Skeletal muscle cell (primary cell): ENCODE results near the gene BAIAP2L1.

Experiments used
- DNase-seq: peaks from one replicate; pipeline ENCODE4 v3.0.0-alpha.2; 2010; ENCODE audit warnings: low read depth
- H3K4me3 ChIP-seq: 2 replicates; pipeline ENCODE4 v1.5.1; 2011; ENCODE audit warnings: low read depth, mild to moderate bottlenecking, control low read depth, low read length, moderate library complexity

BAIAP2L1 gene

DNA sequence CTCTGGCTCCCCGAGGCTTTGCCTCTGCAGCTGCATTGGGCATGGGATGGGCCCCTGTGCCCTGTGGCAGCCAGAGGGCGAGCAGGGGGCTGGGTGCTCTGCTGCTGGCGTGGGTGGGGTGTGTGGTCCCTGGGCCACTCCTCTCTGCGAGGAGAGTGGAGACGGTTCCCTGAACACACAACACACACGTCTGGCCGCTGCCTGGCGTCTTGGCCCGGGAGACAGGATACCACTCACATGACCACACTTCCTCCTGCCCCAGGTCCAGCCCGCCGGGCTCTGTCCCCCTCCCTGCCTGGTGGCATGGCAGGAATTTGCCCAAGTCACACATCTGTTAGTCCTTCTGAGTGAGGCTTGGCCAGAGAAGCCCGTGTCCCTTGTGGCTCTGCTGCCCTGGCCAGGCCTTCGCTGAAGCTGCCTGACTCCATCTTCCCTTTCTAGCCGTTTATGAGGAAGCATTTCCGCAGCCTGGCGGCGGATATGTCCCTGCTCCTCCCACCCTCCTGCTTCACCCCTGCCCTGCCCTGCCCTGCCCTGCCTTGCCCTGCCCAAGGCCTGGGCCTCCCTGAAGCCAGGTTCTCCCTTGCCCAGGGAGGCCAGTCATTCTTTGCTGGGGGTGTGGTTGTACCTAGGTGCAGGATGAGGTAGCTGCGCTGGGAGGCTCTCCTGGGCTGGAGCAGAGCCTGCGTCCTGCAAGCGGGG lies 116.4 kb downstream of the BAIAP2L1 start:
- peak overlapping the region; percentile 89 for H3K4me3 ChIP-seq
- no peak for DNase-seq

DNA sequence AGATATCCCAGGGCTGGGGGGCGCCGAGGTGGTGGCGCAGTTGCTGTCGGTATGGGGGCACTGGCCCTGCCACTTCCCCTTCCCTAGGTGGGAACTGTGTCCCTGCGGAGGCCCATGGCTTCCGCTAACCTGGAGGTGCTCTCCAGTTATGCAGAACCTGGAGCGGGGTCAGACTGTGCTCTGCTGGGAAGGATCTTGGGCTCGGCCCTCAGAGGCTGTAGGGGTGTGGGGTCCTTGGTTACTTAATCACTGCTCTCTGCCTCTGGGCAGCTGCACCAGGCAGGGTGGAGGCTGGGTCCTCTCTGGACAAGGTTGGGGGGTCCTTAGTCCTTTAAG lies 117.0 kb downstream of the BAIAP2L1 start:
- DNase-seq = no peak
- H3K4me3 ChIP-seq = peak overlapping the region; percentile 89

DNA sequence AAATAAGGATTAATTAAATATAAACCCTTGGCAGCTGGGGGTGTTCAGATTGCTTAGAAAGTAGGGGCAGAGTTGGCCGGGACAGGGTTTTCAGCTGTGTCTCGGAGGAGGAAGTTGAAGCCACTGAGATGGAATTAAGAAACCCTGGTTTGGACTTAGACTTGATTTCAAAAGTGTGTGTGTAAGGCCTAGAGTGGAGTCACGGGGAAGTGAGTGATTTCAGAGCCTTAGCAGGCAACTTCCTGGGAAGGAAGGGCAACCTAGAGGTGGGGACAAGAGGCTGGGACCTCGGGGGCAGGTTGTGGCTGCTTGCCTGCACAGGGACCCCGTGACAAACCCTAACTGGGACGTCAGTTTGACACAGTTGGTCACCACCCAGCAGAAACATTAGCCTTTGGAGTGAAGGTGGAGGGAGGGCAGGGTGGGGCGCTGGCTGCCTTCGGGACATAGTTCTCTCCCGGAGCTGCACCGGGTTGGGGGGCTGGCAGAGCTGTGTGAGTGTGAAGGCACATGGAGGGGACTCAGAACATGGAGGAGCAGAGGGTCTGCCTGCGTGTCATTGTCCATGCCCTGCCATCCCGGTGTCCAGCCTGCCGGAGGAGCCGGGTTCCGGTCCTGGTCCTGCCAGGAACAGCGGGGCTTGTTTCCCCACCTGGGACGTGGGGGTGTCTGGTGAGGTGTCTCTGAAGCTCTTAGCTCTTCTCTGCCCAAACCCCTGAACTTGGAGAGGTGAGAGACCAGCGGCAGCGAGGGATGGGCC lies 117.6 kb downstream of the BAIAP2L1 start:
- peak overlapping the region; percentile 89 for H3K4me3 ChIP-seq
- DNase-seq = no peak

DNA sequence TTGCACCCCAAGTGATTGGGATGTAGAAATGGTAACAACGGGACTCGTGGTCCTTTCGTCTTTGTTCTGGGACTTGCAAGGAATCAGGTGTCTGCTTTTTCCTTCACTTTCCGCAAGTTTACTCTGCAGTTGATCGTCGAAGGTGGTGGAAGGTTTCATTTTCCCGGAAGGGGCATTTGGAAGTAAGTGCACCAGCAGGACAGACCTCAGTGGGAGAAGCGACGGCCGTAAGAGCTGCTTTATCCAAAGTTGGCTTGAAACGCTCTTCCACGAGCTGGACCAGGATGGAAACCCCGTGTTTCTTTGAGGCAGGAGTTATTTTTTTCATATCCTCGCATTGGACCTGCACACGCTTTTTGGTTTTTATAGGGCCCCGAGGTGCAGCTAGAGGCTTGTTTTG lies 118.2 kb downstream of the BAIAP2L1 start:
- H3K4me3 ChIP-seq = peak overlapping the region; percentile 89
- DNase-seq = no peak

DNA sequence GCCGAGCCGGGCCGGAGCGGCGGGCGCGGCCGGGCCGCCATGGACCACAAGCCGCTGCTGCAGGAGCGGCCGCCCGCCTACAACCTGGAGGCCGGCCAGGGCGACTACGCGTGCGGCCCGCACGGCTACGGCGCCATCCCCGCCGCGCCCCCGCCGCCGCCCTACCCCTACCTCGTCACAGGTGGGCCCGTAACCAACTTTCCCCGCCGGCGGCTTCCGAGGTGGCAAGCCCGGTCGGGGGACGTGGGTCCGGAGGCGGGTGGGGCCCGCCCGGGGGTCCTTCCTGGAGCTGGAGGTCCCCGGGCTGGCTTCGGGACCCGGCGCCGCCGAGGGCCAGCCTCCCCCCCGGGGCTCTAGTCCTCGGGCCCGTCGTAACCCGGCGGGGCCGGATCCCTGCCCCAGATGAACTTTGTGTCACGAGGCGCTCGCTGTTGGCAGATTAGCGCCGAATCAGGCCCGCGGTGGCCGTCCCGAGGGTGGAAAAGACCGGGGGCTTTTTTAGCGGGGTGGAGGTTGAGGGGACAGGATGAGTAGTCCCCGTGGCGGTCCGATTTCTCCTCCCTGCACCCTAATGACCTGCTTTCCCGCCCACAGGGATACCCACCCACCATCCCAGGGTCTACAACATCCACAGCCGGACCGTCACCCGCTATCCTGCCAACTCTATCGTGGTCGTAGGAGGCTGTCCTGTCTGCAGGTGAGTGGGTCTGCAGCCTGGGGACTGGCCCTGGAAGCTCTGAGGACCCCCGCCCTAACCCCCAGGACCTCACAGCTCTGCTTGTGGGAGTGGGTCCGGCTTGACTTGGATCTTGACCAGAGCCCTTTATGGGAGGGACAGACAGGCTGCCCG lies 118.9 kb downstream of the BAIAP2L1 start:
- H3K4me3 ChIP-seq = peak overlapping the region; percentile 89
- no peak for DNase-seq

DNA sequence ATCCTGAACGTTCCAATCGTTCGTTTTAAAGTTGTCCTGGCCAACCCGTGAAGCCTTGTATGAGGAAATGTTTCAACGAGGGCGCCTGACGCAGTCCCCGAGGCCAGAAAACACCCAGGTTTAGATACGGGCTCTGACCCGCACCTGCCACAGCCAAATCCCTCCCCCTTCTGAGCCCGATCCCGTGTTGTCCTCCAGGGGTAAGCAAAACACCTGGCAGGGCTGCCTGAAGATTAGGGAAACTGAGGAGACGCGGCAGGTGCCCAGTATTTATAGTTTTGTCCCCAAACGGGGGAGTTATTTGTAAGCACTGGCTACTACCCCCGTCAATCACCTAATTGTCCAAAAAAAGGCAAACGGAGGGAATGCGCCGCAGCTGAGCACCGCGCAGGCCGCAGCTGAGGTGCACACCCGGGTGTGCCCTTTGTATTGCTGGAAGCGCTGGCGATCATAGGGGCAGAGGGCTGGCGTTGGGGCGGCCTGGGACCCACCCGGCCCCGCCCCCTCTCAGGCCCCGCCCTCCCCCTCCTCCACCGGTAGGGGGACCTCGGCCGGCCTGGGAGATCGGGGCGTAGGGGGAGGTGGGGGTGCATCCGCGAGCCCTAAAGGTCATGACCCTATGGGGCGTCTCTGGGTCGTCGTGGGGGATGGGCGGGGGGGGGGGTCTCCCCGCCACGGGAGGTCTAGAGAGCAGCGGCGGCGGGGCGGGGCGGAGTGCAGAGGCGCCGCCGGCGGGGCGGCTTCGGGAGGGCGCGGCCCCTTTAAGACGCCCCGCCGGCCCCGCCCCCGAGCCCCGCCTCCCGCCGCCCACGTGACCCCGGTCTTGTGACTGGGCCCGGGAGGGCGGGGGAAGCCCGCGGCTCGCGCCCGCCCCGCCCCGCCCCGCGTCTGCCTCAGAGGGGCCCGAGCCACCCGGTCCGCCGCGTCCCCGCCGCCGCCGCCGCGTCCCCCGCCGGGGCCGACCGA lies 119.8 kb downstream of the BAIAP2L1 start, which contains the start of gene BRI3:
BRI3 (plus strand) TSS at position 896 of the 966 bp plus-strand sequence. CDS start 110 bp downstream, outside the sequence.
- peak within 1 kb of the TSS; percentile 89 for H3K4me3 ChIP-seq
- peak; percentile 57 for DNase-seq

DNA sequence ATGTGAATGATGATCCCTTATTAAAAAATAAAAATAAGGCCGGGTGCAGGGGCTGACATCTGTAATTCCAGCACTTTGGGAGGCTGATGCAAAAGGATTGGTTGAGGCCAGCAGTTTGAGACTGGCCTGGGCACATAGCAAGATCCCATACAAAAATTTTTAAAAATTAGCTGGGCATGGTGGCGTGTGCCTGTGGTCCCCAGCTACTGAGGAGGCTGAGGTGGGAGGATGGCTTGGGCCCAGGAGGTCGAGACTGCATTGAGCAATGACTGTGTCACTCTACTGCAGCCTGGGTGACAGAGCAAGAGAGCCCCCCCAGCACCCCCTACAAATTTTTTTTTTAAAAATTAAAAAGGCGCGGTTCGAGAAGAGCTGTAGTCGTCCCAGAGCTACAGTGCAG lies 120.6 kb downstream of the BAIAP2L1 start:
- no peak for DNase-seq
- no peak overlapping the region for H3K4me3 ChIP-seq

DNA sequence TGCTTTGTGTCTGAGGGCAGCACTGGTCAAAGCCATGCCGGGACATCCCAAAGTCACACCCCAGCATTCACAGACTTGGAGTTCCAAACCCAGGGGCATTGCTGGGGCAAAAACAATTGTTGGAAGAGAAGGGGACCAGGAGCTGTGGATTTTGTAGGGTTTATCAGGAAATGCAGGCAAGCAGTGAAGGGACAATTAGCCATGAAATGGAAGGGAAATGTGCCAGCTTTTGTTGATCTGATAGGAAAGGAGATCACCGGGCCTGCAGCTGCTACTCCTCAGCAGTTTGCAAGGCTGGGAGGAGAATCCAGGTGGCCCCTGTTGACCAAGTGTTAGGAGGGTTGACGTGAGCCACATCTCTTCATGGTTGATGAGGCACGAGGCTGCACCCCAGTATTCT lies 122.0 kb downstream of the BAIAP2L1 start:
- H3K4me3 ChIP-seq = no peak overlapping the region
- DNase-seq = no peak

DNA sequence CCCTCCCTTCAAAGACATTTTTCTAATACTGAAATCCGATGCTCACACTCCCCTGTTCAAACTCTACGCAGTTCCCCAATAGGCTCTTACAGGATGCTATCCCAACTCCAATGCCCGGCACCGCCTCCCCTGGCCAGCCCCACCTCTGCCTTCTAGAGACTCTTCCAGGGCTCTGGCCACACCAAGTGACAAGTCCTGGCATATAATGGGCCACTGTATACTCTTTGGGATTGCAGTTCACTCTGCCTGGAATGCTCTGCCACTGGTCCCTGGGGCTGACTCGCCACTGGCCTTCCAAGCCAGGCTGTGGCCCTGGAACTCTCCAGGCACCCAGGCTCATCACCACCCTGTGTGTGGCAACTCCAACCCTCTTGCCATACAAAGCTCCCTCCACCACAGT lies 122.5 kb downstream of the BAIAP2L1 start:
- no peak for DNase-seq
- no peak overlapping the region for H3K4me3 ChIP-seq

DNA sequence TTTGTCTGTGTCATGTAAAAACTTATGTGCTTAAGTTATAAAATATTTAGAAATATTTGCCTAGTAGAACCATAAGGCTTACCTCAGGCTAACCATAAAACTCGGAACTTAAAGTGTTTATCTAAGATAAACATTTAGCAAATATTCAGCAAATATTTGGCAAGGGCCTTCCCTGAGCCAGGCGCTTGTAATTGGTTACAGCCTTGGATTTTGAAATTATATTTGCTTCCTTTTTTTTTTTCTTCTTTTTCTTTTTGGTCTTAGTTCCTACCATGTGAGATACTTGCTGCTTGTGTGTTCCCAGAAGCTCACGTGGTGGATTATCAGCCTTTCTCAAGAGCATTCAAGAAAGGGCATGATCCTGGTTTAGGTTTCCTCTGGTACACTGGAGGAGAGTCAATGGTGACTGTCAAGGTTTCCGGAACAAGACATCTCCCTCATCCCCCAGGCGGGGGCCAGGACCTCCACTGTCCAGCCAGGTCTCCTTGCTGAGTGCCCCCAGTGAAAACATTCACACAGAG lies 124.6 kb downstream of the BAIAP2L1 start:
- no peak overlapping the region for H3K4me3 ChIP-seq
- DNase-seq = no peak

DNA sequence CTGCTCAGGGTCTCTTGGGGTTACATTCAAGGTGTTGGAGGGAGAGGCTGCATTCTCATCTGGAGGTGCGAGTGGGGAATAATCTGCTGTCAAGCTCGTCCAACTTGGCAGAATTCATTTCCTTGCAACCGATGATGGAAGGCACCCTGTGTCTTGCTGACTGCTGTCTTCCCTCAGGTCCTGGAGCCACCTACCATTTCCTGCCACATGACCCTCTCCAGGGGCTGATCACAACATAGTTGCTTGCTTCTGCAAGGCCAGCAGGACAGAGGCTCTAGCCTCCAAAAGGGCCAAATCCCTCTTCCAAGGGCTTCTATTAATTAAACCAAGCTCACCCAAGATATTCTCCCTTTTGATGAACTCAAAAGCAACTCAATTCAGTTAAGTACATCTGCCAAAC lies 133.6 kb downstream of the BAIAP2L1 start:
- DNase-seq = no peak
- H3K4me3 ChIP-seq = no peak overlapping the region

DNA sequence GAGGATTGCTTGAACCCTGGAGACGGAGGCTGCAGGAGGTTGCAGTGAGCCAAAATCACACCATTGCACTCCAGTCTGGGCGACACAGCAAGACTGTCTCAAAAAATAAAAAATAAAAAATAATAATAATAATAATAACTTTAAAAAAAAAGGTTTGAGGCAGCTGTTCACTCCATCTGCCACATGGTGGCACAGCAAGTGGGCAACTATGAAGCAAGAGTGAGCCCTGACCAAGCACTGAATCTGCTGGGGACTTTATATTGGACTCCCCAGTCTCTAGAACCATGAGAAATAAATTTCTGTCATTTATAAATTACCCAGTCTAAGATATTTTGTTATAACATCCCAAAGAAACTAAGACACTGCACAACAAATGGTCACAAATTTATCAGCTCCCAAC lies 134.1 kb downstream of the BAIAP2L1 start:
- H3K4me3 ChIP-seq = no peak overlapping the region
- DNase-seq = no peak

DNA sequence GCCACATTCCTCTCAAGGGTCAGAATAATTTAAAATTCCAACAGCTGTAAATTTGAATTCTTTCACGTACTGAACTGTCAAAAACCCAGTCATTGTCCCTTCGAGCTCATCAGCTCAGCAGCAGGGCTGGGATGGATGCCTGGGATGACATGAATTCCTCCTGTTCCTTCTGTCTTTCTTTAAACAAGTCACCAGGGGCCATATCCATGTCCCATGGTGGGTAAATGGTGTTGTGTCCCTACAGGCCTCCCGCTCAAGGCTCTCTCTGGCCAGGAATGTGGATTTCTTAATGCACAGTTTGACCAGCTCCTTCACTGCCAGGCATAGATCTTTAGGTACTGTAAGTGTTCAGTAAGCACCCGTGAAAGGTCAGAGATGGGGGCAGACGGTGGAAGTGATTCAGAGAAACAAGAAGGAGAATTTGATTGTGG lies 135.0 kb downstream of the BAIAP2L1 start:
- H3K4me3 ChIP-seq = no peak overlapping the region
- no peak for DNase-seq

DNA sequence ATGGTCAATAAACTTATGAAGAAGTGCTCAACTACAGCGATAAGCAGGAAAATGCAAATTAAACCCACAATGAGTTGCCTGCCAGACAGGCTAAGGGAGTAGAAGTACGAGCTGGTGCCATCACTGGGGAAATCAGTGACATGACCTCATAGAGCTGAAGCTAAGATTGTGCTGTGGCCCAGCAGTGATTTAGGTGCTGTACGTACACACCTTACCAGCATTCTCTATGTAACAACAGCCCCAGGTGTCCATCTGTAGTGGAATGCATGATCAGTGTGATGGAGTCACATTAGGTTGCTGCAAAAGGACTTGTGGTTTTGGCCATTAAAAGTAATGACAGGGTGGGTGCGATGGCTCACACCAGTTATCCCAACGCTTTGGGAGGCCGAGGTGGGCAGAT lies 143.2 kb downstream of the BAIAP2L1 start:
- no peak overlapping the region for H3K4me3 ChIP-seq
- no peak for DNase-seq

DNA sequence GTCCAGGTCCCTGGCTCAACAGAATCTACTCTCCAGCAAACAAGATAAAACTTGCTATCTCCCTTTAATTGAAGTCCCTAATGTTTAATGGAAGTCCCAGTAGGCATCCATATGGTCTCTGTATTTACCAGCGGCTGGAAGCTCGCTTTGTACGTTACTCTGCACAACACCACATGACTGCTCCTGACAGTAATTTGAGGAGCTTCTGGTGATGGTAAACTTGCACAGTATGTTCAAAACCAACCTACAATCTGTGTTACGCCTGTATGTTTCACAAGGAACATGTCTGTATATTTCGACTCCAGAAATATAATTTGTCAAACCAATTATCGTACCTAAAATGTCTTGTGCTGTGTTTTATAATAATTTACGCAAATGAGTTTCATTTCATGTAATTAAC lies 144.5 kb downstream of the BAIAP2L1 start:
- DNase-seq = no peak
- no peak overlapping the region for H3K4me3 ChIP-seq

DNA sequence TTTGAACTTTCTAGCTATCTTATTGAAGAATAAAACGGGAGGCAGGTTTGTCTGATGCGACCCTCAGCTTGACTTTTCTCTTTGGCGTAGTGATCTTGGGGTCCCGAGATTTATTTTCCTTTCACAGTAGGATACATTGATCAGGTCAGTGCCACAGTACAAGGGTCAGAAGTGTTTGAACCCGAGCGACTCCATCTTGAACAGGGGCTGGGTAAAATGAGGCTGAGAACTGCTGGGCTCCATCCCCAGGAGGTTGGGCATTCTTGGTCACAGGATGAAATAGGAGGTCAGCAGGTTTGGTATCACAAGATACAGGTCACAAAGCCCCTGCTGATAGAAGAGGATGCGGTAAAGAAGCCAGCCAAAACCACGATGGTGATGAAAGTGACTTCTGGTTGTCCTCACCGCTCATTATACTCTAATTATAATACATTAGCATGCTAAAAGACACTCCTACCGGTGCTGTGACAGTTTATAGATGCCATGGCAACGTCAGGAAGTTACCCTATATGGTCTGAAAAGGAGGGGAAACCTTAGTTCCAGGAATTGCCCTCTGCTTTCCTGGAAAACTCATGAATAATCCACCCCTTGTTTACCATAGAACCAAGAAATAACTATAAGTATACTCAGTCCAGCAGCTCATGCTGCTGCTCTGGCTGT lies 145.8 kb downstream of the BAIAP2L1 start:
- H3K4me3 ChIP-seq = no peak overlapping the region
- DNase-seq = no peak

DNA sequence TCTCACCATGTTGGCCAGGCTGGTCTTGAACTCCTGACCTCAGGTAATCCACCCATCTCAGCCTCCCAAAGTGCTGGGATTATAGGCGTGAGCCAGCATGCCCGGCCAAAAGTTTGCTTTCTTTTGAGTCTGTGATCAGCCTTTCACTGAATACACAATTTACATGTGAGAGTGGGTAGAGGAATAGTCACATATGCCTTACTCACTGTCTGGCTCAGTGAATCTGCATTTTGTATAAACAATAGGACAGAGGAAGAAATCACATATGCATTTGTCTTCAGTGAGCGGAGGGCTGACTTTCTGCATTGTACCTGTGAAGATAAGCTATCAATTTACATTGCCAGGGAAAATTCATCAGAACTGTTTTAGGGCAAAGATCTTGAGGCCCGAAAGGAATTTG lies 146.4 kb downstream of the BAIAP2L1 start:
- H3K4me3 ChIP-seq = no peak overlapping the region
- no peak for DNase-seq

DNA sequence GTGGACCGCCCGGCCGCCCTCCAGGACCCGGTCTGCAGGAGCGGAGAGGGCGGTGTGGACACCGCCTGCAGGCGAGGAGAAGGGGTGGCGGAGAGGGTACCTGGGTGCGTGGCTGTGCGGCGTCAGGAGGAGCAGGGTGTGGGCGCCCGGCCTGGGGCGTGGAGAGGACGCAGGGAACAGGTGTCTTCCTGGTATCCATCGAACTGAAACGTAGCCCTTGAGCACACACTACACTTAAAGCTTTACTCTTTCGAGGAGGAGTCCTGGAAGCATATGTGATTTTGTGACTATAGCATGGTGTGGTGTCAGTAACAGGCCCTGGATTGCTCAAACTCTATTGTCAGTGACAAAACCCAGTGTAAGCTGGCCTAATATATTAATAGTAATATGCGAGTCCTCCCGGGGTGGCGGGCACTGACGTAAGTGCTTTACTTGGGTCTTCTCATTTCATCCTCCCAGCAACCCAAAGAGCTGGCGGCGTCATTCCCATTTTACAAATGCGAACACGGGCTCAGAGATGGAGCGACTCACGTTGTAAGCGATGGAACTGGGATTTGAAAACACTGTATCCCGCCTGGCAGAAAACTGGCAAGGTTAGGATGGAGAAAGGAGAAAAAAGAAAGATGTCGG lies 148.3 kb downstream of the BAIAP2L1 start:
- peak overlapping the region; percentile 92 for H3K4me3 ChIP-seq
- no peak for DNase-seq
